PC-3 (cell line): Measurements from ENCODE around the gene DIAPH3. TPM values are rescaled to one million over a fixed set of nuclear protein-coding genes. Genes with fewer than 3 reads are reported as not detected.

Experiments used
- ATAC-seq: fragments of 200-7000 bp; cut with Tn5 transposase; 2 replicates; pipeline ENCODE4 v1.9.1; 2020; ENCODE audit warnings: mild to moderate bottlenecking, moderate library complexity
- BruUV-seq: library from RNA; stranded (reverse); fragments of 400-500 nt; replicated peaks from 2 replicates; lab custom pipeline; 2021; lab: Mats Ljungman, UMichigan
- CTCF ChIA-PET: fragments of 300-600 bp; sonication (Branson Sonifier 250); formaldehyde crosslinking; loops from one replicate; lab custom pipeline; 2022; ENCODE audit warnings: antibody characterized with exemption; lab: Charles Lee
- POLR2A ChIA-PET: fragments of 300-600 bp; sonication (Branson Sonifier 250); formaldehyde crosslinking; loops from one replicate; lab custom pipeline; 2022; ENCODE audit warnings: antibody characterized with exemption; ENCODE audit not compliant: unreplicated experiment; lab: Charles Lee
- DNase-seq: peaks from one replicate; pipeline ENCODE4 v3.0.0-alpha.2; 2015
- H2AFZ ChIP-seq: fragments of 300-600 bp; sonication (generic); 2 replicates; pipeline ENCODE4 v1.6.0; 2016; ENCODE audit warnings: antibody characterized with exemption, low read length
- H3F3A ChIP-seq: fragments of 300-600 bp; sonication (generic); one replicate; pipeline ENCODE4 v1.6.0; 2017; ENCODE audit warnings: antibody characterized with exemption, low read length, control low read depth, mild to moderate bottlenecking; ENCODE audit not compliant: unreplicated experiment
- H3K27ac ChIP-seq: fragments of 300-600 bp; sonication (generic); 2 replicates; pipeline ENCODE4 v1.5.1; 2016; ENCODE audit warnings: mild to moderate bottlenecking, low read length
- H3K27me3 ChIP-seq: fragments of 300-600 bp; sonication (generic); 2 replicates; pipeline ENCODE4 v1.6.1; 2016; ENCODE audit warnings: low read length, mixed read lengths
- H3K36me3 ChIP-seq: fragments of 300-600 bp; sonication (generic); 2 replicates; pipeline ENCODE4 v1.6.1; 2016; ENCODE audit warnings: low read depth, mixed run types, low read length, mixed read lengths
- H3K4me1 ChIP-seq: fragments of 300-600 bp; sonication (generic); 2 replicates; pipeline ENCODE4 v1.5.1; 2016; ENCODE audit warnings: low read length; ENCODE audit not compliant: insufficient read depth
- H3K4me2 ChIP-seq: fragments of 300-600 bp; sonication (generic); 2 replicates; pipeline ENCODE4 v1.6.0; 2016; ENCODE audit warnings: low read length
- H3K4me3 ChIP-seq: fragments of 300-600 bp; sonication (generic); 2 replicates; pipeline ENCODE4 v1.5.1; 2016; ENCODE audit warnings: mild to moderate bottlenecking, low read length, mixed read lengths
- H3K79me2 ChIP-seq: fragments of 300-600 bp; sonication (generic); 2 replicates; pipeline ENCODE4 v1.6.1; 2017; ENCODE audit warnings: low read length, mixed read lengths
- H3K9ac ChIP-seq: fragments of 300-600 bp; sonication (generic); 2 replicates; pipeline ENCODE4 v1.6.0; 2016; ENCODE audit warnings: mild to moderate bottlenecking, low read length
- H3K9me2 ChIP-seq: fragments of 300-600 bp; sonication (generic); replicated peaks from 2 replicates; pipeline ENCODE4 v1.6.1; 2016; ENCODE audit warnings: mixed run types, low read length, mixed read lengths
- H3K9me3 ChIP-seq: fragments of 300-600 bp; sonication (generic); 2 replicates; pipeline ENCODE4 v1.6.1; 2016; ENCODE audit warnings: low read length, mixed read lengths
- H4K20me1 ChIP-seq: fragments of 300-600 bp; sonication (generic); 2 replicates; pipeline ENCODE4 v1.6.1; 2016; ENCODE audit warnings: low read length, mixed read lengths
- CTCF ChIP-seq: fragments of 300-600 bp; sonication (generic); conservative IDR thresholded peaks from 2 replicates; pipeline ENCODE4 v1.5.1; 2017; ENCODE audit warnings: antibody characterized with exemption, low read depth, mild to moderate bottlenecking, low read length
- EZH2 ChIP-seq: fragments of 300-600 bp; sonication (generic); IDR thresholded peaks from one replicate; pipeline ENCODE4 v1.6.1; 2017; ENCODE audit warnings: antibody characterized with exemption, mild to moderate bottlenecking, low read length; ENCODE audit not compliant: unreplicated experiment
- EZH2phosphoT487 ChIP-seq: fragments of 300-600 bp; sonication (generic); IDR thresholded peaks from 2 replicates; pipeline ENCODE4 v1.6.1; 2018; ENCODE audit warnings: mild to moderate bottlenecking, antibody characterized with exemption, low read length, borderline replicate concordance
- intact Hi-C: fragments of 100-400 bp; cut with micrococcal nuclease; formaldehyde crosslinking; loops from 2 replicates; pipeline ENCODE4 v1.9.0; 2023
- total RNA-seq: library from RNA; depleted of rRNA; stranded (reverse); fragments of >200 nt; gene quantifications from 2 replicates; pipeline ENCODE4 v1.2.3, GENCODE V29; 2014

Gene DIAPH3
- total RNA-seq, 1 experiment from 2014 or later, result 7.6 TPM

GRCh38 chr13:60078226-60078625 lies 85.5 kb downstream of the DIAPH3 start:
- no peak overlapping the region for H3K27ac ChIP-seq
- no peaks in the 10 kb centered on the region for H3K79me2 ChIP-seq
- no peaks in the 10 kb centered on the region for H3K9me3 ChIP-seq
- BruUV-seq, result no TSS peak
- CTCF ChIA-PET, result no interaction called here
- no peaks in the 10 kb centered on the region for H4K20me1 ChIP-seq
- H3K4me3 ChIP-seq, result no peak overlapping the region
- H3K27me3 ChIP-seq, result no peaks in the 10 kb centered on the region
- POLR2A ChIA-PET, result no interaction called here
- DNase-seq, result no peak
- H3K9ac ChIP-seq, result no peak overlapping the region
- TF ChIP-seq CTCF (no peak), EZH2phosphoT487 (no peak), EZH2 (no peak)
- H3K9me2 ChIP-seq, result no peaks in the 10 kb centered on the region
- no peak overlapping the region for H3K4me2 ChIP-seq
- intact Hi-C loops, result no loop called here
- H3K36me3 ChIP-seq, result no peaks in the 10 kb centered on the region
- no peaks in the 10 kb centered on the region for H3K4me1 ChIP-seq
- H3F3A ChIP-seq, result no peaks in the 10 kb centered on the region
- no peak overlapping the region for H2AFZ ChIP-seq
- ATAC-seq, result no peak

GRCh38 chr13:60075850-60076249 lies 87.9 kb downstream of the DIAPH3 start:
- intact Hi-C loops, result no loop called here
- no peaks in the 10 kb centered on the region for H3K36me3 ChIP-seq
- H4K20me1 ChIP-seq, result no peaks in the 10 kb centered on the region
- no peaks in the 10 kb centered on the region for H3K27me3 ChIP-seq
- no peak overlapping the region for H2AFZ ChIP-seq
- BruUV-seq, result no TSS peak
- no peak overlapping the region for H3K9ac ChIP-seq
- H3K4me2 ChIP-seq, result no peak overlapping the region
- no peak overlapping the region for H3K27ac ChIP-seq
- ChIA-PET POLR2A (no interaction called here), CTCF (no interaction called here)
- TF ChIP-seq EZH2, result no peak
- no peak for TF ChIP-seq EZH2phosphoT487
- no peak for TF ChIP-seq CTCF
- H3K4me3 ChIP-seq, result no peak overlapping the region
- DNase-seq (no peak), ATAC-seq (no peak)
- H3K79me2 ChIP-seq, result no peaks in the 10 kb centered on the region
- no peaks in the 10 kb centered on the region for H3K9me3 ChIP-seq
- no peaks in the 10 kb centered on the region for H3F3A ChIP-seq
- no peaks in the 10 kb centered on the region for H3K9me2 ChIP-seq
- H3K4me1 ChIP-seq, result no peaks in the 10 kb centered on the region

- TF ChIP-seq EZH2 (no peak), EZH2phosphoT487 (no peak), CTCF (no peak)
- Histone ChIP-seq H3K4me3 (no peak overlapping the region), H3K27ac (no peak overlapping the region), H4K20me1 (no peaks in the 10 kb centered on the region), H3K4me1 (no peaks in the 10 kb centered on the region), H3K9me2 (no peaks in the 10 kb centered on the region), H3K36me3 (no peaks in the 10 kb centered on the region), H3F3A (no peaks in the 10 kb centered on the region), H3K9ac (no peak overlapping the region), H2AFZ (no peak overlapping the region), H3K79me2 (no peaks in the 10 kb centered on the region), H3K27me3 (no peaks in the 10 kb centered on the region), H3K9me3 (no peaks in the 10 kb centered on the region), H3K4me2 (no peak overlapping the region)
- ATAC-seq (no peak), DNase-seq (no peak)
- POLR2A ChIA-PET, result no interaction called here
- BruUV-seq, result no TSS peak
- CTCF ChIA-PET, result no interaction called here
- intact Hi-C loops, result no loop called here
Observed at GRCh38 chr13:60074397-60074796, 89.3 kb downstream of the DIAPH3 start.
